H1 (cell line): ENCODE results near the gene ASB6.

Source experiments
- CTCF ChIP-seq, 3 experiments: IDR thresholded peaks; 1 replicate in 2 of 3; 2 replicates in 1 of 3; pipeline versions ENCODE4 v1.5.1 to v1.6.1; 2011; ENCODE audit warnings: low read length in 3 of 3, mild to moderate bottlenecking in 3 of 3, inconsistent platforms in 2 of 3, low read depth in 1 of 3, moderate library complexity in 1 of 3; ENCODE audit not compliant: insufficient read depth in 1 of 3; ENCODE audit errors: control extremely low read depth in 1 of 3
- EP300 ChIP-seq, 2 experiments: IDR thresholded peaks; 1 replicate in 1 of 2; 2 replicates in 1 of 2; pipeline ENCODE4 v1.6.1; 2011 to 2012; ENCODE audit warnings: low read depth in 2 of 2, low read length in 2 of 2, mild to moderate bottlenecking in 2 of 2, borderline replicate concordance in 1 of 2, inconsistent platforms in 1 of 2, moderate library complexity in 1 of 2
- MAX ChIP-seq: IDR thresholded peaks from 2 replicates; pipeline ENCODE4 v1.6.1; 2012; ENCODE audit warnings: inconsistent platforms
- PHF8 ChIP-seq: fragments of 200-600 bp; sonication (generic); conservative IDR thresholded peaks from 2 replicates; pipeline ENCODE4 v1.7.1; 2012; ENCODE audit warnings: low read depth, mild to moderate bottlenecking, inconsistent platforms, low read length, moderate library complexity
- TAF1 ChIP-seq: IDR thresholded peaks from 2 replicates; pipeline ENCODE4 v1.6.1; 2011; ENCODE audit warnings: mild to moderate bottlenecking, low read depth, low read length
- TEAD4 ChIP-seq: IDR thresholded peaks from 2 replicates; pipeline ENCODE4 v1.6.1; 2012; ENCODE audit warnings: low read depth, low read length, inconsistent platforms, mixed read lengths

GRCh38 chr9:129687391-129687790 lies 45.4 kb upstream of the ASB6 start:
- TF ChIP-seq TAF1 (no peak), TEAD4 (no peak), CTCF (IDR thresholded peaks at IDR 0.05; ENCODE audit: control extremely low read depth in 1 of 3, insufficient read depth in 1 of 3, low read depth in 1 of 3, low read length in 3 of 3) (no peak), MAX (no peak), PHF8 (no peak), EP300 (IDR thresholded peaks at IDR 0.05; ENCODE audit: borderline replicate concordance in 1 of 2, low read depth in 2 of 2, low read length in 2 of 2) (no peak)
